HG03342 (cell line): Measurements from ENCODE around the gene CAV1.
A peak's percentile ranks its signal among the peaks of the same experiment; 100 is the strongest.

Source experiments
- ATAC-seq: cut with Tn5 transposase; IDR thresholded peaks from one replicate; pipeline ENCODE4 v1.9.1; 2021; ENCODE audit warnings: mild to moderate bottlenecking, moderate library complexity; ENCODE audit not compliant: unreplicated experiment

Gene CAV1

GRCh38 chr7:116503835-116504234 is 21.0 kb upstream of the CAV1 start:
- no peak for ATAC-seq

- ATAC-seq, result no peak
These were observed 19.6 kb upstream of the CAV1 start for GRCh38 chr7:116505278-116505677.

- ATAC-seq, result no peak
These were observed 19.0 kb upstream of the CAV1 start for GRCh38 chr7:116505823-116506222.

GRCh38 chr7:116509982-116510579 is 14.8 kb upstream of the CAV1 start:
- ATAC-seq, result no peak

GRCh38 chr7:116510795-116511194 is 14.0 kb upstream of the CAV1 start:
- ATAC-seq, result no peak

- ATAC-seq, result peak; percentile 97
These were observed 13.0 kb upstream of the CAV1 start for GRCh38 chr7:116511552-116512519.

GRCh38 chr7:116512520-116513188 is 12.2 kb upstream of the CAV1 start:
- ATAC-seq, result no peak

GRCh38 chr7:116515584-116515983 is 9.3 kb upstream of the CAV1 start:
- no peak for ATAC-seq

- ATAC-seq, result no peak
These were observed 8.5 kb upstream of the CAV1 start for GRCh38 chr7:116516324-116516723.

- no peak for ATAC-seq
These were observed 7.2 kb upstream of the CAV1 start for GRCh38 chr7:116517626-116518025.

- peak; percentile 49 for ATAC-seq
These were observed 5.9 kb upstream of the CAV1 start for GRCh38 chr7:116518961-116519360.

- no peak for ATAC-seq
These were observed 3.7 kb upstream of the CAV1 start for GRCh38 chr7:116521046-116521664.

GRCh38 chr7:116522247-116522646 is 2.6 kb upstream of the CAV1 start:
- ATAC-seq, result no peak

- ATAC-seq, result no peak
These were observed 621 bp upstream of the CAV1 start for GRCh38 chr7:116524221-116524608.

- ATAC-seq, result peak; percentile 37
These were observed 569 bp downstream of the CAV1 start for GRCh38 chr7:116525298-116525912.

GRCh38 chr7:116525913-116526861 is 1.4 kb downstream of the CAV1 start:
- ATAC-seq, result peak; percentile 95

- no peak for ATAC-seq
These were observed 2.1 kb downstream of the CAV1 start for GRCh38 chr7:116526897-116527296.

- no peak for ATAC-seq
These were observed 2.7 kb downstream of the CAV1 start for GRCh38 chr7:116527521-116527920.

GRCh38 chr7:116528008-116528789 is 3.4 kb downstream of the CAV1 start:
- no peak for ATAC-seq
